OCI-LY3 (cell line): Measurements from ENCODE around the gene THSD7B.

Experiments used
- EZH2phosphoT487 ChIP-seq: fragments of 200-600 bp; shearing (Covaris generic); IDR thresholded peaks from 2 replicates; pipeline ENCODE4 v1.6.1; 2018; ENCODE audit warnings: antibody characterized with exemption, mixed run types, low read depth
- TF ChIP-seq, protein P1 (sequence below): fragments of 200-600, 300-600 bp; sonication (generic); IDR thresholded peaks from 2 replicates; pipeline ENCODE4 v1.5.1; 2014; ENCODE audit warnings: antibody characterized with exemption, low read length, low read depth

- TF ChIP-seq, protein P1, sequence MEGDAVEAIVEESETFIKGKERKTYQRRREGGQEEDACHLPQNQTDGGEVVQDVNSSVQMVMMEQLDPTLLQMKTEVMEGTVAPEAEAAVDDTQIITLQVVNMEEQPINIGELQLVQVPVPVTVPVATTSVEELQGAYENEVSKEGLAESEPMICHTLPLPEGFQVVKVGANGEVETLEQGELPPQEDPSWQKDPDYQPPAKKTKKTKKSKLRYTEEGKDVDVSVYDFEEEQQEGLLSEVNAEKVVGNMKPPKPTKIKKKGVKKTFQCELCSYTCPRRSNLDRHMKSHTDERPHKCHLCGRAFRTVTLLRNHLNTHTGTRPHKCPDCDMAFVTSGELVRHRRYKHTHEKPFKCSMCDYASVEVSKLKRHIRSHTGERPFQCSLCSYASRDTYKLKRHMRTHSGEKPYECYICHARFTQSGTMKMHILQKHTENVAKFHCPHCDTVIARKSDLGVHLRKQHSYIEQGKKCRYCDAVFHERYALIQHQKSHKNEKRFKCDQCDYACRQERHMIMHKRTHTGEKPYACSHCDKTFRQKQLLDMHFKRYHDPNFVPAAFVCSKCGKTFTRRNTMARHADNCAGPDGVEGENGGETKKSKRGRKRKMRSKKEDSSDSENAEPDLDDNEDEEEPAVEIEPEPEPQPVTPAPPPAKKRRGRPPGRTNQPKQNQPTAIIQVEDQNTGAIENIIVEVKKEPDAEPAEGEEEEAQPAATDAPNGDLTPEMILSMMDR: no peak
- TF ChIP-seq EZH2phosphoT487: no peak
Measured at GRCh38 chr2:136920652-136921333, 155.4 kb downstream of the THSD7B start.
